PFSK-1 (cell line): ENCODE data around the gene RBCK1.

Experiments
- FOXP2 ChIP-seq: optimal IDR thresholded peaks from 2 replicates; pipeline ENCODE3; 2011; ENCODE audit warnings: borderline replicate concordance, control low read depth, inconsistent platforms; ENCODE audit not compliant: insufficient read depth; ENCODE audit errors: extremely low read length, extremely low read depth
- POLR2AphosphoS5 ChIP-seq: IDR thresholded peaks from 2 replicates; pipeline ENCODE4 v1.6.1; 2012; ENCODE audit warnings: low read depth, mild to moderate bottlenecking, control low read depth, low read length, moderate library complexity
- SIN3A ChIP-seq: IDR thresholded peaks from 2 replicates; pipeline ENCODE4 v1.6.1; 2012; ENCODE audit warnings: mild to moderate bottlenecking, low read length, moderate library complexity, borderline replicate concordance; ENCODE audit not compliant: insufficient read depth
- TAF1 ChIP-seq: IDR thresholded peaks from 2 replicates; pipeline ENCODE4 v1.6.1; 2012; ENCODE audit warnings: low read length, control low read depth, borderline replicate concordance; ENCODE audit not compliant: insufficient read depth
- TF ChIP-seq, protein P1 (sequence below), 2 experiments: IDR thresholded peaks; 2 replicates each; pipeline versions ENCODE4 v1.6.1 to v1.8.0; 2011 to 2012; ENCODE audit warnings: low read depth in 2 of 2, low read length in 2 of 2, control low read depth in 1 of 2, inconsistent platforms in 1 of 2, mild to moderate bottlenecking in 1 of 2, moderate library complexity in 1 of 2; ENCODE audit not compliant: insufficient read depth in 1 of 2

Gene RBCK1

DNA sequence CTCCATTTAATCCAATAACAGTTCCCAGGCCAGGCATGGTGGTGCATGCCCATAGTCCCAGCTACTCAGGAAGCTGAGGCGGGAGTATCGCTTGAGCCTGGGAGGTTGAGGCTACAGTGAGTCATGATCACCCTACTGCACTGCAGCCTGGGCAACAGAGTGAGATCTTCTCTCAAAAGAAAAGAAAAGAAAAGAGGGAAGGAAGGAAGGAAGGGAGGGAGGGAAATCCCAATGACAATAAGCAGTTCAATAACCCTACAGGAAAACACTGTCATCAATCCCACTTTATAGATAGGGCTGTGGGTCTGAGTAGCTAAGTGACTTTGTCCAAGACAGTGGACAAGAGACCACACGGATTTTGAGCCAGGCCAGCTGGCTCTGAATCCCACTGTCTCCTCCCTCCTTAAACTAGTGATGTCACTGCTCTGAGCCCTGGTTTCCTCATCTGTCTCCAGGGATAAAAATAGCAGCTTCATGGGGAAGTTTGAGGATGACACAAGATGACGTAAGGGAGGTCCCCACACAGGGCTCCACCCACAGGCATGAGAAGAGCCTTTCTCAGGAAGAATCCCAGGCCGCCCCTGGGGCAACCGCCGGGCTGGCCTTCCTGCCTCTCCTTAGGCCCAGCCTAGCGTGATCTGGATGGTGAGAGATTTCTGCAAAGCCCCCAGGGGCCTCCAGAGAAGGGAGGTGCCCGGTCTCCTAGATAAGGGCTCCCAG is 34.8 kb upstream of the RBCK1 start:
- TF ChIP-seq SIN3A (no peak), POLR2AphosphoS5 (no peak), FOXP2 (no peak), TAF1 (no peak)
- TF ChIP-seq, protein P1, sequence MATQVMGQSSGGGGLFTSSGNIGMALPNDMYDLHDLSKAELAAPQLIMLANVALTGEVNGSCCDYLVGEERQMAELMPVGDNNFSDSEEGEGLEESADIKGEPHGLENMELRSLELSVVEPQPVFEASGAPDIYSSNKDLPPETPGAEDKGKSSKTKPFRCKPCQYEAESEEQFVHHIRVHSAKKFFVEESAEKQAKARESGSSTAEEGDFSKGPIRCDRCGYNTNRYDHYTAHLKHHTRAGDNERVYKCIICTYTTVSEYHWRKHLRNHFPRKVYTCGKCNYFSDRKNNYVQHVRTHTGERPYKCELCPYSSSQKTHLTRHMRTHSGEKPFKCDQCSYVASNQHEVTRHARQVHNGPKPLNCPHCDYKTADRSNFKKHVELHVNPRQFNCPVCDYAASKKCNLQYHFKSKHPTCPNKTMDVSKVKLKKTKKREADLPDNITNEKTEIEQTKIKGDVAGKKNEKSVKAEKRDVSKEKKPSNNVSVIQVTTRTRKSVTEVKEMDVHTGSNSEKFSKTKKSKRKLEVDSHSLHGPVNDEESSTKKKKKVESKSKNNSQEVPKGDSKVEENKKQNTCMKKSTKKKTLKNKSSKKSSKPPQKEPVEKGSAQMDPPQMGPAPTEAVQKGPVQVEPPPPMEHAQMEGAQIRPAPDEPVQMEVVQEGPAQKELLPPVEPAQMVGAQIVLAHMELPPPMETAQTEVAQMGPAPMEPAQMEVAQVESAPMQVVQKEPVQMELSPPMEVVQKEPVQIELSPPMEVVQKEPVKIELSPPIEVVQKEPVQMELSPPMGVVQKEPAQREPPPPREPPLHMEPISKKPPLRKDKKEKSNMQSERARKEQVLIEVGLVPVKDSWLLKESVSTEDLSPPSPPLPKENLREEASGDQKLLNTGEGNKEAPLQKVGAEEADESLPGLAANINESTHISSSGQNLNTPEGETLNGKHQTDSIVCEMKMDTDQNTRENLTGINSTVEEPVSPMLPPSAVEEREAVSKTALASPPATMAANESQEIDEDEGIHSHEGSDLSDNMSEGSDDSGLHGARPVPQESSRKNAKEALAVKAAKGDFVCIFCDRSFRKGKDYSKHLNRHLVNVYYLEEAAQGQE (IDR thresholded peaks at IDR 0.05; ENCODE audit: insufficient read depth in 1 of 2, low read depth in 2 of 2, low read length in 2 of 2), result no peak

DNA sequence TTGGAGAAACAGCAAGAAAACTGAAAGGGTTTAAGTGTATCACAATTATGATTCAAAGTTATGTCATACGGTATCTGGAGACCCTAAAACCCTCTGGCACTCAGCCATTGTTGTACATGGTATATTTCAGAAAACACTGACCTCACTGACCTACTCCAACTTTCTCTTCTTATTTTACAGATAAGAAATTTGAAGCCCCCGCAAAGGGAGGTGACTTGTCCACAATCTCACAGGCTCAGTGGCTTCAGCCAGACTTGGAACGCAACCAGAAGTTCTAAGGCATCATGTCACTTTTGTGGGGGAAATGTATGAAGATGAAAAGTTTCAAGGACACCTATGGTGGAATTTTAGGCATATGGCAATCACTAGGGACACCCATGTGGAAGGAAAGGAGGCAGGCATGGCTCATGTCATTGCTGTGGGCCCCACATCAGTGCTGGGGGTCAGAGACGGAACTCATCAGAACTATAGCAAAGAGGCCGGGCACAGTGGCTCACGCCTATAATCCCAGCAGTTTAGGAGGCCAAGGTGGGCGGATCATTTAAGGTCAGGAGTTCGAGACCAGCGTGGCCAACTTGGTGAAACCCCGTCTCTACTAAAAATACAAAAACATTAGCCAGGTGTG is 32.7 kb upstream of the RBCK1 start:
- no peak for TF ChIP-seq TAF1

DNA sequence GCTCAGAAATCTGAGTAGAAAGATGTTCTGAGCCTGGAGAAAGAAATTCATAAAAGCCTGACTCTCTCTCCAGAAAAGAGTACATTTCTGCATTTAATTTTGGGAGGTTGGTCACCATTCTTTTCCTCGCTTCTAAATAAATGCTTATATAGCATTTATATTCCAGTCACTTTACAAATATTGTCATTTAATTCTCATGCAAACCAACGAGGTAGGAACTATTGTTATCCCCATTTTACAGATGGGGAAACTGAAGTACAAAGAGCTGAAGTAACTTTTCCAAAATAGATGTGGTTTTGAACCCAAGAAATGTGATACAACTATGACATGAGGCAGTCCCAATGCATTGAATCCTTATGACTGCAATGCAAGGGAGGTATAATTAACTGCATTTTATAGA is 32.0 kb upstream of the RBCK1 start:
- TF ChIP-seq FOXP2 (no peak), SIN3A (no peak), TAF1 (no peak), POLR2AphosphoS5 (no peak)
- TF ChIP-seq, protein P1 (IDR thresholded peaks at IDR 0.05; ENCODE audit: insufficient read depth in 1 of 2, low read depth in 2 of 2, low read length in 2 of 2), result no peak

DNA sequence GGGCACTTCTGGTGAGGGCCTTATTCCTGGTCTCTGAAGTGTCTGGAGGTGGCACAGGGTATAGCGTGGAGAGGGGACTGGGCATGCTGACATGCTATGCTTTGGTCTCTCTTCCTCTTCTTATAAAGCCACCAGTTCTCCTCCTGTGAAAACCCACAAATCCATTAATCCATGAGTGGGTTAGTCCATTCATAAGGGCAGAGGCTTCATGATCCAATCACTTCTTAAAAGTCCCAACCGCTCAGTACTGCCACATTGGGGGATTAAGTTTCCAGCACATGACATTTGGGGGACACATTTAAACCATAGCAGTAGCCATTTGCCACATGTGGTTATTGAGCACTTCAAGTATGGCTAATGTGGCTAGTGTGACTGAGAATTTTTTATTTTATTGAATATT is 31.3 kb upstream of the RBCK1 start:
- TF ChIP-seq SIN3A (no peak), POLR2AphosphoS5 (no peak), TAF1 (no peak), FOXP2 (no peak)
- TF ChIP-seq, protein P1 (IDR thresholded peaks at IDR 0.05; ENCODE audit: insufficient read depth in 1 of 2, low read depth in 2 of 2, low read length in 2 of 2), result no peak

DNA sequence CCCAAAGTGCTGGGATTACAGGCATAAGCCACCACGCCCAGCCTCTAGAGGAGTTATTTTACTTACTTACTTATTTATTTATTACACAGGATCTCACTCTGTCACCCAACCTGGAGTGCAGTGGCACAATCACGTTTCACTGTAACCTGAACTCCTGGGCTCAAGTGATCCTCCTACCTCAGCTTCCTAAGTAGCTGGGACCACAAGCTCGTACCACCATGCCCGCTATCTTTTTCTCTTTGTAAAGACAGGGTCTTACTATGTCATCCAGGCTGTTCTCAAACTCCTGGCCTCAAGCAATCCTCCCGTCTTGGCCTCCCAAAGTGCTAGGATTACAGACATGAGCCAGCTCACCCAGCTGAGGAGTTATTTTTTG is 29.1 kb upstream of the RBCK1 start:
- TF ChIP-seq, protein P1 (IDR thresholded peaks at IDR 0.05; ENCODE audit: insufficient read depth in 1 of 2, low read depth in 2 of 2, low read length in 2 of 2), result no peak
- TF ChIP-seq SIN3A (no peak), TAF1 (no peak), POLR2AphosphoS5 (no peak)
